GM18951 (cell line): ENCODE data around the gene RGS3.

ENCODE experiments used
- POLR2A ChIP-seq: IDR thresholded peaks from 4 replicates; pipeline ENCODE4 v1.6.1; 2011; ENCODE audit warnings: mild to moderate bottlenecking; ENCODE audit not compliant: insufficient read length, insufficient read depth; ENCODE audit errors: extremely low read depth
- in situ Hi-C: fragments of 300-500 bp; cut with MboI; formaldehyde crosslinking; loops from one replicate; pipeline ENCODE4 v1.12.0; 2022; ENCODE audit warnings: low sequenced_read_pairs, mixed read lengths, inconsistent platforms; ENCODE audit not compliant: unreplicated experiment

The RGS3 gene

GRCh38 chr9:113475992-113476391 lies 12.5 kb downstream of the RGS3 start:
- in situ Hi-C loops: no loop called here
- no peak for TF ChIP-seq POLR2A

GRCh38 chr9:113476511-113476916 lies 13.0 kb downstream of the RGS3 start:
- in situ Hi-C loops: no loop called here
- no peak for TF ChIP-seq POLR2A

- in situ Hi-C loops: no loop called here
- TF ChIP-seq POLR2A: no peak
Observed at GRCh38 chr9:113477058-113477457, 13.5 kb downstream of the RGS3 start.

GRCh38 chr9:113477661-113478060 lies 14.1 kb downstream of the RGS3 start:
- no peak for TF ChIP-seq POLR2A
- in situ Hi-C loops: no loop called here

GRCh38 chr9:113479174-113479621 lies 15.7 kb downstream of the RGS3 start:
- TF ChIP-seq POLR2A: no peak
- in situ Hi-C loops: no loop called here

- in situ Hi-C loops: no loop called here
- no peak for TF ChIP-seq POLR2A
Observed at GRCh38 chr9:113480612-113481011, 17.1 kb downstream of the RGS3 start.

- TF ChIP-seq POLR2A: no peak
- in situ Hi-C loops: no loop called here
Observed at GRCh38 chr9:113481176-113481787, 17.8 kb downstream of the RGS3 start.

- no peak for TF ChIP-seq POLR2A
- in situ Hi-C loops: no loop called here
Observed at GRCh38 chr9:113482341-113482740, 18.8 kb downstream of the RGS3 start.

GRCh38 chr9:113482991-113483675 lies 19.6 kb downstream of the RGS3 start:
- TF ChIP-seq POLR2A: no peak
- in situ Hi-C loops: no loop called here

- TF ChIP-seq POLR2A: no peak
- in situ Hi-C loops: no loop called here
Observed at GRCh38 chr9:113483676-113484257, 20.2 kb downstream of the RGS3 start.

- TF ChIP-seq POLR2A: no peak
Observed at GRCh38 chr9:113484258-113484730, 20.8 kb downstream of the RGS3 start.

GRCh38 chr9:113485761-113486115 lies 22.2 kb downstream of the RGS3 start:
- no peak for TF ChIP-seq POLR2A
- in situ Hi-C loops: no loop called here

More at GRCh38 chr9:113484258-113484730, 20.8 kb downstream of the RGS3 start:
- in situ Hi-C loops: no loop called here

GRCh38 chr9:113486327-113486726 lies 22.8 kb downstream of the RGS3 start:
- TF ChIP-seq POLR2A: no peak
- in situ Hi-C loops: no loop called here

- in situ Hi-C loops: no loop called here
- no peak for TF ChIP-seq POLR2A
Observed at GRCh38 chr9:113488071-113488470, 24.5 kb downstream of the RGS3 start.
